ENCODE data around the gene GXYLT1. TPM values are rescaled to one million over a fixed set of nuclear protein-coding genes. Genes with fewer than 3 reads are reported as not detected.

The GXYLT1 gene
- total and polyA plus RNA-seq, 2 of the 13 experiments (the other 11 are each of a cell fraction or from before 2014, with no cell fraction given): 7.8 to 17.0 TPM

DNA sequence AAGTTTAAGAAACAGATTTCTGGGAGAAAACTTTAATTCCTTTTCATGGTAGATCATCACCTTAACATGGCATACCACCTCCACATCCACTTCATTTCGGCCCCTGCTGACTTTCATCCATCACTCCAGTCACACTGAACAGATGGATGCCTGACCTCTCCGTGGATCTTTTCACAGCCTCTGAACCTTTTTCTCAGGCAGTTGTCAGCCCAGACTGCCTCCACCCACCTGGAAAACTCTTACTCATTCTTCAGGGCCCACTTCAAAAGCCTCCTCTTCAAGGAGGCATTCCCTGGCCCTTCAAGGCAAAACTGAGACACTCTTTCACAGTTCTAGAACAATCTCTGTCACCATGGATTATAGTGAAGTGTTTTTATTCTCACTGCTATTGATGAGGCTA is 52.9 kb downstream of the GXYLT1 start (continued):
- TF ChIP-seq RCOR2 (CRISPR knock-in tag; IDR thresholded peaks at IDR 0.05) (no peak), ZNF746 (CRISPR knock-in tag; IDR thresholded peaks at IDR 0.05) (no peak), MEIS2 (CRISPR knock-in tag; IDR thresholded peaks at IDR 0.05) (no peak), ZNF747 (CRISPR knock-in tag; IDR thresholded peaks at IDR 0.05; ENCODE audit: borderline replicate concordance) (no peak), CERS6 (CRISPR knock-in tag; IDR thresholded peaks at IDR 0.05) (no peak), ZNF296 (CRISPR knock-in tag; conservative IDR thresholded peaks at IDR 0.05) (no peak), TOPORS (CRISPR knock-in tag; IDR thresholded peaks at IDR 0.05) (no peak)
- TF ChIP-seq, protein P1, sequence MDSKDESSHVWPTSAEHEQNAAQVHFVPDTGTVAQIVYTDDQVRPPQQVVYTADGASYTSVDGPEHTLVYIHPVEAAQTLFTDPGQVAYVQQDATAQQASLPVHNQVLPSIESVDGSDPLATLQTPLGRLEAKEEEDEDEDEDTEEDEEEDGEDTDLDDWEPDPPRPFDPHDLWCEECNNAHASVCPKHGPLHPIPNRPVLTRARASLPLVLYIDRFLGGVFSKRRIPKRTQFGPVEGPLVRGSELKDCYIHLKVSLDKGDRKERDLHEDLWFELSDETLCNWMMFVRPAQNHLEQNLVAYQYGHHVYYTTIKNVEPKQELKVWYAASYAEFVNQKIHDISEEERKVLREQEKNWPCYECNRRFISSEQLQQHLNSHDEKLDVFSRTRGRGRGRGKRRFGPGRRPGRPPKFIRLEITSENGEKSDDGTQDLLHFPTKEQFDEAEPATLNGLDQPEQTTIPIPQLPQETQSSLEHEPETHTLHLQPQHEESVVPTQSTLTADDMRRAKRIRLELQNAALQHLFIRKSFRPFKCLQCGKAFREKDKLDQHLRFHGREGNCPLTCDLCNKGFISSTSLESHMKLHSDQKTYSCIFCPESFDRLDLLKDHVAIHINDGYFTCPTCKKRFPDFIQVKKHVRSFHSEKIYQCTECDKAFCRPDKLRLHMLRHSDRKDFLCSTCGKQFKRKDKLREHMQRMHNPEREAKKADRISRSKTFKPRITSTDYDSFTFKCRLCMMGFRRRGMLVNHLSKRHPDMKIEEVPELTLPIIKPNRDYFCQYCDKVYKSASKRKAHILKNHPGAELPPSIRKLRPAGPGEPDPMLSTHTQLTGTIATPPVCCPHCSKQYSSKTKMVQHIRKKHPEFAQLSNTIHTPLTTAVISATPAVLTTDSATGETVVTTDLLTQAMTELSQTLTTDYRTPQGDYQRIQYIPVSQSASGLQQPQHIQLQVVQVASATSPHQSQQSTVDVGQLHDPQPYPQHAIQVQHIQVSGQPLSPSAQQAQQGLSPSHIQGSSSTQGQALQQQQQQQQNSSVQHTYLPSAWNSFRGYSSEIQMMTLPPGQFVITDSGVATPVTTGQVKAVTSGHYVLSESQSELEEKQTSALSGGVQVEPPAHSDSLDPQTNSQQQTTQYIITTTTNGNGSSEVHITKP (CRISPR knock-in tag; IDR thresholded peaks at IDR 0.05; ENCODE audit: low read depth): no peak

- Histone ChIP-seq H3K9me3 (ENCODE audit: low read length) (no peaks in the 10 kb centered on the region), H3K79me2 (ENCODE audit: insufficient read depth, low read length) (no peaks in the 10 kb centered on the region), H3K27me3 (ENCODE audit: control insufficient read depth in 1 of 2, insufficient read depth in 2 of 2, low read length in 2 of 2) (no peaks in the 10 kb centered on the region), H2AFZ (ENCODE audit: low read length) (no peak overlapping the region), H3K4me1 (ENCODE audit: insufficient read depth, low read length) (no peaks in the 10 kb centered on the region), H4K20me1 (ENCODE audit: insufficient read depth, low read length) (no peaks in the 10 kb centered on the region), H3K36me3 (replicated peaks in 1 of 2; ENCODE audit: control insufficient read depth in 1 of 2, insufficient read depth in 2 of 2, low read length in 2 of 2) (peaks cover 3 to 10% of the 10 kb centered on the region in 2 experiments; a peak in 3 of 5 replicates), H3K4me2 (ENCODE audit: low read depth, low read length) (no peak overlapping the region), H3K27ac (ENCODE audit: extremely low read length, insufficient read depth, low read length) (no peak overlapping the region), H3K9ac (ENCODE audit: insufficient read depth, low read depth, low read length) (no peak overlapping the region), H3K4me3 (replicated peaks in 1 of 3; ENCODE audit: insufficient read depth in 1 of 3, low read depth in 2 of 3, low read length in 3 of 3) (no peak overlapping the region)
- ATAC-seq: no peak
- no peak for FAIRE-seq
- BruUV-seq (replicated peaks): no TSS peak
- POLR2A ChIA-PET: no interaction called here
- CTCF ChIA-PET (ENCODE audit: low intra/inter-chr PET ratio, low total read pairs): no interaction called here
- intact Hi-C loops (cut with micrococcal nuclease; ENCODE audit: unreplicated experiment) (no loop called here), in situ Hi-C loops (cut with HindIII; ENCODE audit: extremely low pct_ligation_motif_present, low pct_unique_long_range_greater_than_20kb) (no loop called here)
- no peak for DNase-seq (ENCODE audit: low spot score)
- TF ChIP-seq, protein P2, sequence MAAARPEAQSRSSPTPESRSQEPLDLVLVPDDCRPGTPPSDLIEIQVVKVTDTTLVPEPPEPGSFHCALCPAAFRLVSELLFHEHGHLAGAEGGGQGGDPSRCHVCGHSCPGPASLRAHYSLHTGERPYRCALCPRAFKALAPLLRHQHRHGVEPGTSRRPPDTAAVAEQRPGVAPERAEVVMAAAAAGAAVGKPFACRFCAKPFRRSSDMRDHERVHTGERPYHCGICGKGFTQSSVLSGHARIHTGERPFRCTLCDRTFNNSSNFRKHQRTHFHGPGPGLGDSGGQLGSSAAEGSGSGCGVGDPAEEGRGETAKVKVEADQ (CRISPR knock-in tag; IDR thresholded peaks at IDR 0.05; ENCODE audit: borderline replicate concordance): no peak
- TF ChIP-seq PRDM4 (CRISPR knock-in tag; IDR thresholded peaks at IDR 0.05; ENCODE audit: borderline replicate concordance) (no peak), ZNF138 (CRISPR knock-in tag; IDR thresholded peaks at IDR 0.05; ENCODE audit: low read depth) (no peak), ZKSCAN5 (CRISPR knock-in tag; IDR thresholded peaks at IDR 0.05) (no peak), ELF3 (CRISPR knock-in tag; IDR thresholded peaks at IDR 0.05) (no peak)
Observed at GRCh38 chr12:42090899-42091298, 53.8 kb downstream of the GXYLT1 start.

All from HepG2 (cell line).